PC-3 (cell line): ENCODE measurements around the gene KLHL2. TPM values are rescaled to one million over a fixed set of nuclear protein-coding genes. Genes with fewer than 3 reads are reported as not detected.
A peak's percentile ranks its signal among the peaks of the same experiment; 100 is the strongest.

ENCODE experiments used
- ATAC-seq: fragments of 200-7000 bp; cut with Tn5 transposase; 2 replicates; pipeline ENCODE4 v1.9.1; 2020; ENCODE audit warnings: mild to moderate bottlenecking, moderate library complexity
- BruUV-seq: library from RNA; stranded (reverse); fragments of 400-500 nt; replicated peaks from 2 replicates; lab custom pipeline; 2021; lab: Mats Ljungman, UMichigan
- CTCF ChIA-PET: fragments of 300-600 bp; sonication (Branson Sonifier 250); formaldehyde crosslinking; loops from one replicate; lab custom pipeline; 2022; ENCODE audit warnings: antibody characterized with exemption; lab: Charles Lee
- POLR2A ChIA-PET: fragments of 300-600 bp; sonication (Branson Sonifier 250); formaldehyde crosslinking; loops from one replicate; lab custom pipeline; 2022; ENCODE audit warnings: antibody characterized with exemption; ENCODE audit not compliant: unreplicated experiment; lab: Charles Lee
- DNase-seq: peaks from one replicate; pipeline ENCODE4 v3.0.0-alpha.2; 2015
- H2AFZ ChIP-seq: fragments of 300-600 bp; sonication (generic); 2 replicates; pipeline ENCODE4 v1.6.0; 2016; ENCODE audit warnings: antibody characterized with exemption, low read length
- H3F3A ChIP-seq: fragments of 300-600 bp; sonication (generic); one replicate; pipeline ENCODE4 v1.6.0; 2017; ENCODE audit warnings: antibody characterized with exemption, low read length, control low read depth, mild to moderate bottlenecking; ENCODE audit not compliant: unreplicated experiment
- H3K27ac ChIP-seq: fragments of 300-600 bp; sonication (generic); 2 replicates; pipeline ENCODE4 v1.5.1; 2016; ENCODE audit warnings: mild to moderate bottlenecking, low read length
- H3K27me3 ChIP-seq: fragments of 300-600 bp; sonication (generic); 2 replicates; pipeline ENCODE4 v1.6.1; 2016; ENCODE audit warnings: low read length, mixed read lengths
- H3K36me3 ChIP-seq: fragments of 300-600 bp; sonication (generic); 2 replicates; pipeline ENCODE4 v1.6.1; 2016; ENCODE audit warnings: low read depth, mixed run types, low read length, mixed read lengths
- H3K4me1 ChIP-seq: fragments of 300-600 bp; sonication (generic); 2 replicates; pipeline ENCODE4 v1.5.1; 2016; ENCODE audit warnings: low read length; ENCODE audit not compliant: insufficient read depth
- H3K4me2 ChIP-seq: fragments of 300-600 bp; sonication (generic); 2 replicates; pipeline ENCODE4 v1.6.0; 2016; ENCODE audit warnings: low read length
- H3K4me3 ChIP-seq: fragments of 300-600 bp; sonication (generic); 2 replicates; pipeline ENCODE4 v1.5.1; 2016; ENCODE audit warnings: mild to moderate bottlenecking, low read length, mixed read lengths
- H3K79me2 ChIP-seq: fragments of 300-600 bp; sonication (generic); 2 replicates; pipeline ENCODE4 v1.6.1; 2017; ENCODE audit warnings: low read length, mixed read lengths
- H3K9ac ChIP-seq: fragments of 300-600 bp; sonication (generic); 2 replicates; pipeline ENCODE4 v1.6.0; 2016; ENCODE audit warnings: mild to moderate bottlenecking, low read length
- H3K9me2 ChIP-seq: fragments of 300-600 bp; sonication (generic); replicated peaks from 2 replicates; pipeline ENCODE4 v1.6.1; 2016; ENCODE audit warnings: mixed run types, low read length, mixed read lengths
- H3K9me3 ChIP-seq: fragments of 300-600 bp; sonication (generic); 2 replicates; pipeline ENCODE4 v1.6.1; 2016; ENCODE audit warnings: low read length, mixed read lengths
- H4K20me1 ChIP-seq: fragments of 300-600 bp; sonication (generic); 2 replicates; pipeline ENCODE4 v1.6.1; 2016; ENCODE audit warnings: low read length, mixed read lengths
- EZH2 ChIP-seq: fragments of 300-600 bp; sonication (generic); IDR thresholded peaks from one replicate; pipeline ENCODE4 v1.6.1; 2017; ENCODE audit warnings: antibody characterized with exemption, mild to moderate bottlenecking, low read length; ENCODE audit not compliant: unreplicated experiment
- EZH2phosphoT487 ChIP-seq: fragments of 300-600 bp; sonication (generic); IDR thresholded peaks from 2 replicates; pipeline ENCODE4 v1.6.1; 2018; ENCODE audit warnings: mild to moderate bottlenecking, antibody characterized with exemption, low read length, borderline replicate concordance
- intact Hi-C: fragments of 100-400 bp; cut with micrococcal nuclease; formaldehyde crosslinking; loops from 2 replicates; pipeline ENCODE4 v1.9.0; 2023
- total RNA-seq: library from RNA; depleted of rRNA; stranded (reverse); fragments of >200 nt; gene quantifications from 2 replicates; pipeline ENCODE4 v1.2.3, GENCODE V29; 2014
- TF ChIP-seq, protein P1 (sequence below): fragments of 300-600 bp; sonication (generic); conservative IDR thresholded peaks from 2 replicates; pipeline ENCODE4 v1.5.1; 2017; ENCODE audit warnings: antibody characterized with exemption, low read depth, mild to moderate bottlenecking, low read length

The KLHL2 gene
- total RNA-seq, 1 experiment from 2014 or later, result 10.0 TPM

DNA sequence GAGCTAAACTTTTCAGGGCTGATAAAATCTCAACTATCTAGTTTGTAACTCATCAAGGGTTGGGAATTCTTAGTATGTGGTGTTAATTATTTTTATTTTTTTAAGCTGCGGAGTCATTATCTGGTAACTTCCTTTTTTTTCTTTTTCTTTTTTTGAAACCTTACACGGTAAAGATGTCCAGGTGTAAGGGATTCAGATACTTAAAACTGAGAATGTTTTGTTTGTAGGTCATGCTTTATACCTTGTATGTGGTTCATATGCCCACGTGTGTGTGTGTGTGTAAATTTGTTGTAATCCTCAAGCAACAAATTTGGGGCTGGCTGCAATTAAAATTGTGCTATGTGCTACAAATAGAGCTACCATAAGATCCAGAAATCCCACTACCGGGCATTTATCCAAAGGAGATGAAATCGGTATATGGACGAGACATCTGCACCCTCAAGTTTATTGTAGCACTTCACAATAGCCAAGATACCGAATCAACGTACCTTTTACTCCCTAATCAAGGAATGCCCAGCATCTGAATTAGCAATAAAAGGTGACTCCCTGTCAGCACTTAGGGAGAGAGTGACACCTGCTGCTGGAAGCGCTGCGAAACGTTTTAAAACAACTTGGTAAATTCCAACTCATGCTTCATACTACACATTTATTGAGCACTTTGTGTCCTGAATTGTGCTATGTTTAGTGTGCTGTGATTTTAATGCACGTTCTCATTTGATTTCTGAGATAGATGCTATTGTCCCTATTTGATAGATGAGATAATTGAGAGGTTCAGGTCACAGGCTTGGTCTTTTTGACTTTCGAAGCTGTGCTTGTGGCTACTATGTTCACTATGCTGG lies 136.2 kb downstream of the KLHL2 start:
- TF ChIP-seq EZH2, result no peak
- TF ChIP-seq, protein P1, sequence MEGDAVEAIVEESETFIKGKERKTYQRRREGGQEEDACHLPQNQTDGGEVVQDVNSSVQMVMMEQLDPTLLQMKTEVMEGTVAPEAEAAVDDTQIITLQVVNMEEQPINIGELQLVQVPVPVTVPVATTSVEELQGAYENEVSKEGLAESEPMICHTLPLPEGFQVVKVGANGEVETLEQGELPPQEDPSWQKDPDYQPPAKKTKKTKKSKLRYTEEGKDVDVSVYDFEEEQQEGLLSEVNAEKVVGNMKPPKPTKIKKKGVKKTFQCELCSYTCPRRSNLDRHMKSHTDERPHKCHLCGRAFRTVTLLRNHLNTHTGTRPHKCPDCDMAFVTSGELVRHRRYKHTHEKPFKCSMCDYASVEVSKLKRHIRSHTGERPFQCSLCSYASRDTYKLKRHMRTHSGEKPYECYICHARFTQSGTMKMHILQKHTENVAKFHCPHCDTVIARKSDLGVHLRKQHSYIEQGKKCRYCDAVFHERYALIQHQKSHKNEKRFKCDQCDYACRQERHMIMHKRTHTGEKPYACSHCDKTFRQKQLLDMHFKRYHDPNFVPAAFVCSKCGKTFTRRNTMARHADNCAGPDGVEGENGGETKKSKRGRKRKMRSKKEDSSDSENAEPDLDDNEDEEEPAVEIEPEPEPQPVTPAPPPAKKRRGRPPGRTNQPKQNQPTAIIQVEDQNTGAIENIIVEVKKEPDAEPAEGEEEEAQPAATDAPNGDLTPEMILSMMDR, result peak; percentile 70
- Histone ChIP-seq H3K9me3 (no peaks in the 10 kb centered on the region), H3K36me3 (peaks cover 7% of the 10 kb centered on the region; the same call in 1 of the 2 replicates), H3K79me2 (no peaks in the 10 kb centered on the region), H3K27me3 (no peaks in the 10 kb centered on the region), H4K20me1 (no peaks in the 10 kb centered on the region), H3K9me2 (no peaks in the 10 kb centered on the region), H3K4me3 (no peak overlapping the region), H3K4me2 (no peak overlapping the region), H2AFZ (no peak overlapping the region), H3K27ac (no peak overlapping the region), H3F3A (no peaks in the 10 kb centered on the region), H3K9ac (no peak overlapping the region), H3K4me1 (no peaks in the 10 kb centered on the region)
- POLR2A ChIA-PET, result no interaction called here
- CTCF ChIA-PET, result interaction anchor here (0.6 to 2.1 kb wide), 3 partner anchors 163 to 231 kb away, joined by 3 to 11 read pairs (median 8); partner anchors contain the start of gene TMEM192
- ATAC-seq (peak; percentile 63), DNase-seq (peak; percentile 55)
- BruUV-seq, result no TSS peak
- intact Hi-C loops, result loop anchor here (1.0 to 5.0 kb wide), 2 partner anchors 136 to 212 kb away; partner anchors contain the start of gene KLHL2

DNA sequence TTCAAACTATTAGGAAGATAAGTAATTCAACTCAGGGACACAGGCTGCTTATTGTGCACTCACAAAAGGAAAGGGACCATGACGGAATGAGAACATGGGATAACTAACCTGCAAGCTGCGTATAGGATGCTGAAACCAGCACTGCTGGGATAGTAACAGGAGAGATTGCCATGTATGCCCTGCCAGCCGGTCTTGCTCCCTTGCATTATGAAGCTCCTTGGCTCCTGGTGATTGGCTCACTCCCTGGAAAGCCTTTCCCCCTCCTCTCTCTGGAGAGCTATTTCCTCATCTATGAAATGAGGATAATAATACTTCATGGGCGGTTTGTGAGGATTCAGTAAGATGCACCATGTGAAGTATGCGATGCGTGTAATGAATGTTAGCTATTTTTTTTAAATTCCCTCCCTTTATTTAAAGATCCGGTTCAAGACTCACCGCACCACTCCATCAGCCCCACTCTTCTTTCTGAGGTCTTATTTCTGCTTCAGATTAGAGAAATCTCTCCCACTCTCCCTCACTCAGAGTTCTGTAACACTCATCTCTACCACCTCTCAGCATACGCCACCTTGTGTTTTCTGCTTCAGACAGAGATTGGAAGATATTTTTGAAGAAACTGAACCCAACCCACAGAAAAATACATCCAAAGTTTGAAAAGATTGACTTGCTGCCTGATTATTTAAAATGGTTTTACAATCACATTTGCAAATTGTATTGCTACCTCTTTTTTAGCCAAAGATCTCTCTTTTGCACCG lies 138.5 kb downstream of the KLHL2 start:
- Histone ChIP-seq H2AFZ (no peak overlapping the region), H3K27ac (no peak overlapping the region), H3K9ac (no peak overlapping the region), H3K9me3 (no peaks in the 10 kb centered on the region), H3F3A (no peaks in the 10 kb centered on the region), H3K4me1 (no peaks in the 10 kb centered on the region), H3K79me2 (no peaks in the 10 kb centered on the region), H4K20me1 (no peaks in the 10 kb centered on the region), H3K9me2 (no peaks in the 10 kb centered on the region), H3K4me2 (no peak overlapping the region), H3K4me3 (no peak overlapping the region), H3K36me3 (no peaks in the 10 kb centered on the region), H3K27me3 (no peaks in the 10 kb centered on the region)
- TF ChIP-seq EZH2, result no peak
- TF ChIP-seq, protein P1, result peak; percentile 20; the same call in 1 of the 2 replicates
- TF ChIP-seq EZH2phosphoT487, result no peak
- BruUV-seq, result no TSS peak
- DNase-seq (peak; percentile 3), ATAC-seq (no peak)
- intact Hi-C loops, result no loop called here
- CTCF ChIA-PET, result no interaction called here
- POLR2A ChIA-PET, result no interaction called here
